HG03442 (cell line): Measurements from ENCODE around the gene TADA2A.
"Not testable (repeated sequence)": the region's sequence is repeated elsewhere in the genome, so short reads cannot be mapped to it uniquely, and the experiment has no call there.

Experiments
- ATAC-seq: cut with Tn5 transposase; IDR thresholded peaks from one replicate; pipeline ENCODE4 v1.9.1; 2021; ENCODE audit warnings: mild to moderate bottlenecking, moderate library complexity; ENCODE audit not compliant: unreplicated experiment

Gene TADA2A

GRCh38 chr17:37490638-37491614, 84.2 kb downstream of the TADA2A start:
- no peak for ATAC-seq

GRCh38 chr17:37492167-37492566, 85.5 kb downstream of the TADA2A start:
- ATAC-seq, result no peak

DNA sequence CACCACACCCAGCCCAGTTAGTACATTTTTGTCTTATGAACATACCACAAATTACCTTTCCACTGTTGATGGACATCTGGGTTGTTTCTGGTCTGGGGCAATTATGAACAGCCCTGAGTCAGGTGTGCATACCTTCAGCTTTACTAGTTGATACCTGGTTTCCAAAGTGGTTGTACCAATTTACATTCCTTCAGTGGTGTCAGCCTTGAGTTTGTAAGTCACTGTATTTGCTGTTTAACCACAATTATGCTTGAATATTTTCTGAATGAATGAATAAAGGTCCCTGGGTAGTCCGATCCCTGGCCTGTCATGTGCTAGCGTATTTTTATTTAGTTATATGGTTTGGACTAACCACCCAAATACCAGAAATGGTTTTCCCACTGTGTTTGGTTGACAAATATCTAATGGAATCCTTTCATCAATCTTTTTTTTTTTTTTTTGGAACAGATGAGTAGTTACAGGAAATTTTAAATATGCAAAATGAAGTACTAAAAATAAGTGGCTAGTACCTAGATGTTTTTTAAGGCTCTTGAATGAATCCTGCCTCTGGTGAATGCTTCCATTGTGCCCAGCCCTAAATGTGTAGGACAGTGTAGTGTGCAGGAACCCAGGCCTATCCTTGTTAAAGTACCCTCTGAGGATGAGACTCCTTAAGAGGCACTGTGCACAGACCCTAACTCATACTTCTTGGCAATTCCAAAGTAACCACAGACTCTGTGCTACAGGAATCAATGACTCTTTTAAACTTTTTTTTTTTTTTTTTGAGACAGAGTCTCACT, 86.8 kb downstream of the TADA2A start:
- ATAC-seq, result no peak

DNA sequence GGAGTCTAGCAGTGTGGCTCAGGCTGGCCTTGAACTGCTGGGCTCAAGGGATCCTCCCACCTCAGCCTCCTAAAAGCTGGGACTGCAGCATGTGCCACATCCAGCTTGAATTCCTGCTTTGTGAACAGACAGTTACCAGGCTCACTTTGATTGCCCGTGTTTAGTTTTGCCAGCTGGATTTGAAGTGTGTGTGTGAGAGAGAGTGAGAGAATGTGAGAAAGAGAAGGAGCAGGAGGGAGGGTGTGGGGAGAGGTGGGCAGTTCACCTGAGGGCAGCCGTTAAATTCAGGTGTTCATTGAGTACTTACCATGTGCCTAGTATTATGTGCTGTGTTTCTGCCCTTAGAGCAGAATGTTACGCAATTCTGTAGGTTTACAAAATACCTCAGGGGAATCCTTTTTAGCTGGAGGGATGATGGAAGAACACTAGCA, 87.7 kb downstream of the TADA2A start:
- no peak for ATAC-seq

DNA sequence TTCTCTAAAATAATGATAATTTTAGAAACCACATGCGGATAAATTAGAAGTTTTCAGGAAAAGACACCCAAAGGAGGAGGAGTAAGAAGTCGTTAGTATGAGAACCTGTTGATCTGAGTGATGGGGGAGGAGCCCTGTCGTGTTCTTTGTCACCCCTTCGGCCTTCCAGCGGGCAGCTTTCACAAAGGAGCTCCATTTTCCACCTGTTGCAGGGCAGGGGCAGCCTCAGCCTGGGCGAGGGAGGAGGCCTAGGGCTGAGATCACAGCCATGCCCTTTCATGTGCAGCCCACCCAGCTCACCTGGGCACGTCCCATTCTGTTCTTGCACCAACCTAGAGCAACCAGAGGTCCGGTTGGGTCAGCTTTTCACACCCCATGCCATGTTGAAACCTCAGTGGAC, 88.3 kb downstream of the TADA2A start:
- ATAC-seq, result no peak

DNA sequence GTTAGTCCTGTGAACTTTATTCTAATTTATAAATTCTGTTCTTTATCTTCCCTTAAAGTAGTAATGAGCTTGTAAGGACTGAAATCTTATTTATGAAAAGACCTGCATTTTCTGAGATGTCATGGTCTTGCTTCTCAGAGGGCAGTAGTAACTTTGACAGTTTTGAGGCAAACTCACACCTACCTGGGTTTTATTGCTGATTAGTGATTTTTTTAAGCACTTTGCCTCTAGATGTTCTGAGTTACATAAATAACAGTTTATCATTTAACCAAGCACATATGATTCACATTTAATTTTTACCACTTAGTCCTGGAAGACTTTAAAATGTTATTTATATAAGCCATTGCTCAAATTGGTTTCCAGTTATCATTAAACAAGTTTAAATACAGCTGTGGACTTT, 93.7 kb downstream of the TADA2A start:
- ATAC-seq, result no peak

GRCh38 chr17:37502009-37502936, 95.6 kb downstream of the TADA2A start:
- ATAC-seq, result no peak

GRCh38 chr17:37503148-37503547, 96.5 kb downstream of the TADA2A start:
- no peak for ATAC-seq

DNA sequence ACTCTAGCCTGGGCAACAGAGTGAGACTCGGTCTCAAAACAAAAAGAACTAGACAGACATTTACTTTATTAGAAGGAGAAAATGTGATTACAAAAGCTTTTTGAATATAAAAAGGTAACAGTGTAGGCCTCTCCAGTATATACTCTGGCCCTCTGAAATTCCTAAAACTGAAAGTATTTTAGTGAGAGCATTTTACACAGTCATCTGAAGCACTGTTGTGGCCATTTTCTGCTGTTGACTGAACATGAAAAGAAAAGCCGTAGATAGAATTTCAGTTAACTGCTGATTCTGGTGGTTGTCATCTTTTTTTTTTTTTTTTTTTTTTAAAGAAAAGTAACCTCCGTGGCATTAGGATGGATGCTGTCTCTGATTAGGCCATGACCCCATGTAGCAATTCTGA, 98.6 kb downstream of the TADA2A start:
- no peak for ATAC-seq

DNA sequence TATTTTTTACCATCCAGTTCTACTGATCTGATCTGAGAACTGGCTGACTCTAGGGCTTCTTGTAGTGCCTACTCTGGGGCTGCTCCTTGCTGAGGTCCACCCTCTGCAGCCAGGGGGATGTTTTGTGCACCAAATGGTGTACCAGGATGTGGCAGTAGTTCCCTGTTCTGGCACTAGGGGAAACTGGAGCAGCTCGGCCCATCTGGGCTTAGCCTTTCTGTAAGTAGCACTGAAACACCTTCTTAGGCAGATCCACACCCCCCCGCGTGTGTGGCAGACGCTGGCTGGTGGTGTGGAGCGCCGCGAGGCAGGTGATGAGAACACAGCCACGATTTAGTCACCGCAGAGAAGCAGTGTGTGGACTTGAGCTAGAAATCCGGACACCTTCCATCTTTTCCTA, 100.0 kb downstream of the TADA2A start:
- no peak for ATAC-seq

DNA sequence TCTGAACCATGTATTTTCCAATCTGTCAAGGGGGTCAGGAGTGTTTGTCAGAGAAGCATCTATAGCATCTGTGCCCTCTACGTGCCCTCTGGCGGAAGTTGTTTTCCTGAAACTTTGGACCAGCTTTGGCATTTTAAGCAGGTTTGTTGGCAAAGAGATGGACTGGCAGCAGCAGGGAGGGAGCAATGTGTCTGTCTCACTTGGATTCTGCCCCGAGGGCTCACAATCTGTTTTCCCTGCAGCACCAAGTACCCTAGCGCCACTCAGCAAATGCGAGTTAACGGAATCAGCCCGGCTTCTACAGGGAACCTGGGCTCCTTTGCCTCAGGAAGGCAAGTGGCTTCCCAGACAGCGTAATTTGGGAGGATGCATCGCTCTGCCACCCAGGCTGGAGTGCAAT, 100.4 kb downstream of the TADA2A start:
- ATAC-seq, result no peak

GRCh38 chr17:37510056-37510455, 103.4 kb downstream of the TADA2A start:
- no peak for ATAC-seq

DNA sequence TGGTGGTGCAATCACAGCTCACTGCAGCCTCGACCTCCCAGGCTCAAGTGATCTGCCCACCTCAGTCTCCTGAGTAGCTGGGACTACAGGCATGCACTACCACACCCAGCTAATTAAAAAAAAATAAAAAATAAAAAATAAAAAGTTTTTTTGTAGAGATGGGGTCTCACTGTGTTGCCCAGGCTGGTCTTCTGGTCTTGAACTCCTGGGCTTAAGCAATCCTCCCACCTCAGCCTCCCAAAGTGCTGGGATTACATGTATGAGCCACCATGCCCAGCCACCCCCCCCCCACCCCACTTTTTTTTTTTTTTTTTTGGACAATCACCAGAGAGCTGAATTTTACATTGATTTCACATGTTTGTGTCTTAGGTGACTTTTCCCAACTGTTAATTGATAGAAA, 105.0 kb downstream of the TADA2A start:
- not testable (repeated sequence) for ATAC-seq

- no peak for ATAC-seq
Observed at GRCh38 chr17:37512442-37513068, 105.9 kb downstream of the TADA2A start.

DNA sequence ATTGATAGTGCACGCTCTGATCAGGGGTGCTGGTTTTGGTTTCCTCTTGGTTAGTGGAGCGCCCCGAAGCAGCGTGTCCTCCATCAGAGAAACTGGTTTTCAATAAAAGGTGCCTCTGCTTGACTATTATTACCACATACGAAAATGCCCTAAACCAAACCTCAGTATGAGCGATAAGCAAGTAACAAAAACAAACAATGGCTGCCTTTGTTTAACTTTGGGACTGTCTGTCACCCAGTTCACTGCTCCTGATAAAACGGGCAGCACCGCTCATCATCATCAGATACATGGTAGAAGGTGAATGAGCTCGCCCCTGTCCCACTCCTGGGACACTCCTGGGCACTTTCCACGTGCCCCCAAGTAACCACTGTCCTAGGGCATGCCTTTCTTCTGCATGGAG, 107.0 kb downstream of the TADA2A start:
- ATAC-seq, result no peak

- ATAC-seq, result no peak
Observed at GRCh38 chr17:37516127-37516571, 109.5 kb downstream of the TADA2A start.

DNA sequence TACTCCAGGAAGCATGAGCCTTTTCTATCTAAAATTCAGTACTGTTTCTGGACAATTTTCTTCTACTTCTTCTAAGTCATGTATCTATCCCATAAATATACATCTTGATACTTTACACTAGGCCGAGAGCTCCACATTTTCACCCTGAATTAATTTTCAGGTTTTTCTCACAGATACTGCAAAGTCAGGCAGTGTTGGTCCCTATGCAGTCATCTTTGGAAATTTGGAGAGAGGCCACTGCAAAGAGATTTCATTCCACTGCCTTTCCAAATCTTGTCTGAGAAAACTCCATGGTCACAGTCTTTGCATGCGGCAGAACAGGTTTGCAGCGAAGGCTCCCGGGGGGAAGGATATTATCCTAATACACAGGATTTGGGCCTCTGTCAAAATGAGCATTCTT, 111.2 kb downstream of the TADA2A start:
- ATAC-seq, result no peak

DNA sequence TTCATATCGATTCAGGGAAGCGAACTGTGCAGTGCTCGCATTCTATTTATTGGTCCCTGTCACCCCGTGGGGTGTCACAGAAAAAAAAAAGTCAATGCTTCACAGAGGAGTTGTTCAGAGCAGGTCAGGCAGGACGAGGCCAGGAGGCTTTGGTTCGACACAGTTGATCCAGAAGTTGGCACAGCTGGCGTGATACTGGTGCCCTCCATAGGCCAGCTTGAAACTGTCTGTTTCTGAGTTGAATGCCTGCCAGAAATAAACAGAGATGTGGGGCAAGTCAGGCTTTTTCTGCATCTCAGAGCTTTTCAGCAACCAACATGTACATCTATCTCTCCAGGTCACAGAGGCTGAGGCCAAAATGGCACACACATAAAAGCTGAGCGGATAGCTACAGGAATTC, 112.1 kb downstream of the TADA2A start:
- no peak for ATAC-seq

GRCh38 chr17:37519251-37519985, 112.7 kb downstream of the TADA2A start:
- no peak for ATAC-seq

DNA sequence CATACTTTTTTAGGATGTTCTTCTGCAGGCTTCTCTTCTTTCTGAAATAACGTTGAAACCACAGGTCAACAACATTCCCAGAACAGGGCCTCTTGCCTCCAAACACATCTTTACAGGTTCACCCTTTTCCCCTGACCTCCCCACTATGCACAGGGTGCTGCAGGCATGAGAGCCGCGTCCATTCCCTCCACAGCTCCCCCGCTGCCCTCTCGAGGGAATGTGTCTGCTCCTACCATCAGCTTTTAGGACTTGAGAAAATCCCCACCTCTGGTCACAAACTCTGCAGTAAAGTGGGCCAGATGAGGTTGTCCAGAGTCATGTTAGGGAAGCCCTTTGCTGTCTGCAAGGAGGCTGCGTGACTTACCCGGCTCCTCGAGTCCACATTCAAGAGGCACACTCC, 113.5 kb downstream of the TADA2A start:
- no peak for ATAC-seq
